NCI-H1694 (cell line): ENCODE measurements around the gene MAP1LC3A.

Source experiments
- DNase-seq: peaks from one replicate; lab custom pipeline; 2025; lab: John Stamatoyannopoulos, UW

MAP1LC3A gene

DNA sequence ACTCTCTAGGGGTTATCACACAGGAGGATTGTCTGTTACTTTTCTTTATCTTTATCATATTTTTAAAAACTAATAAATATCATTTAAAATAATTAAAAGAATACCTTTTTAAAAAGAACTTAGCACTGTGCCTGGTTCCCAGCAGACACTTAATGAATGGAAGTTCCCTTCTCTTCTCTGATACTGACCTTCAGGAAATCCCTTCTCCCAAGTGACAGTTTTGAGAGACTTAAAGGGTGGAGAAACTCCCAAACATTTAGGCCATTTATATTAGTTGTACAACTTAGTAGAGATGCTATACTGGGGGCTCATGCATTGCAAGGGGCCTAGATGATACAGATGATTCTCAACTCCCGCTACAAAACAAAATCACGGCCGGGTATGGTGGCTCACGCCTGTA, 18.5 kb downstream of the MAP1LC3A start:
- DNase-seq = no peak

GRCh38 chr20:34578025-34578424, 19.5 kb downstream of the MAP1LC3A start:
- DNase-seq = no peak

DNA sequence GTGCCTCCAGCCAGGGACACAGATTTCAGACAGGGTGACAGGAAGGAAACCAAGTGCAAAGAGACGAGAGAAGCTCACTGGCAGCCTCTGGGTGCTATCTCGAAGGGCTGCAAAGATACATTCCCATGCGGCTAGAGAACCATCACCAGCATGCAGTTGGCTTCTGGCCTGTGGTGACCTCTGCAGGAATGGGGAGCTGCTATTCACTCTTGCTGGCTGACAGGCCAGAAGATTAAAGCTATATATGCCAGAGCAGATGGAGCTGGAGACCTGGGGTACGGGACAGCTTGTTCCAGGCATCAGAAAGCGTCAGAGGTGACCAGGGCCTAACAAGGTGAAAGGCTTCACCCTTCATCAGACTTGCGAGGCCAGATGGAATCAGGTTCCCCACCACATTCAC, 20.0 kb downstream of the MAP1LC3A start:
- no peak for DNase-seq

DNA sequence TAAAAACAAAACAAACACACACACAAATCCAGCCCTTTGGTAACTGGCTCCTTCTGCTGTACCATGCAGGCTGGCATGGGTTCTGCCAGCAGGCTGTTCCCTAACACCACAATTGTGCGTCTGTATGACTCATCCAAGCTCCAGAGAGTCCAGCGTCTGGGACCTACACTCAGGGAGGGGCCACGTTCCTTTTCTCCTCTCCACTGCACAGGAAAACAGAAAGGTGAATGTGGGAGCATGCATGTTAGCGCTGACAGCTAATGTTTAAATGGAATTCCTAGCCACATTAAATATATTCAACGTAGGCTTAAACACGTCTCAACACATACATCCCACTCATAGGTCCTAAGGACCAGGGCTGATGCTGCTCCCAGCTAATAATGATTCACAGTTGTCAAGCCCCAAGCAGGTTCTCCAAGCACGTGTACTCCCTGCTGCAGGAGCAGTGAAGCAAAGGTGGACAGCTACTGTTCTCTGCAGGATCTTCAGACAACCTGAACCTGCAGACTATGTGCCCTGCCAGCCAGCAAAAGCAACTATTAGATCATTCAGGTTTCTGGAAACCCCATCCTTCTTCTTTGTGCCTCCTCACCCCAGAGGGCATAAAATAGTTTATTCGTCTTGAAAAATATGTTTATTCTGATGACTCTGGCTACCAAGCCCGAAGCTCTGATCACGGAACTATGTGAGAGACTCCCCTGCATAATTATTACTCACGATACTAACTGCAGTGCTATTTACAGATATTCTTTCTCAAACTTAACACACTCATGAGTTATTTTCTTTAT, 20.9 kb downstream of the MAP1LC3A start:
- peak; percentile 54 for DNase-seq

- no peak for DNase-seq
Measured at GRCh38 chr20:34579979-34580940, 21.7 kb downstream of the MAP1LC3A start.

DNA sequence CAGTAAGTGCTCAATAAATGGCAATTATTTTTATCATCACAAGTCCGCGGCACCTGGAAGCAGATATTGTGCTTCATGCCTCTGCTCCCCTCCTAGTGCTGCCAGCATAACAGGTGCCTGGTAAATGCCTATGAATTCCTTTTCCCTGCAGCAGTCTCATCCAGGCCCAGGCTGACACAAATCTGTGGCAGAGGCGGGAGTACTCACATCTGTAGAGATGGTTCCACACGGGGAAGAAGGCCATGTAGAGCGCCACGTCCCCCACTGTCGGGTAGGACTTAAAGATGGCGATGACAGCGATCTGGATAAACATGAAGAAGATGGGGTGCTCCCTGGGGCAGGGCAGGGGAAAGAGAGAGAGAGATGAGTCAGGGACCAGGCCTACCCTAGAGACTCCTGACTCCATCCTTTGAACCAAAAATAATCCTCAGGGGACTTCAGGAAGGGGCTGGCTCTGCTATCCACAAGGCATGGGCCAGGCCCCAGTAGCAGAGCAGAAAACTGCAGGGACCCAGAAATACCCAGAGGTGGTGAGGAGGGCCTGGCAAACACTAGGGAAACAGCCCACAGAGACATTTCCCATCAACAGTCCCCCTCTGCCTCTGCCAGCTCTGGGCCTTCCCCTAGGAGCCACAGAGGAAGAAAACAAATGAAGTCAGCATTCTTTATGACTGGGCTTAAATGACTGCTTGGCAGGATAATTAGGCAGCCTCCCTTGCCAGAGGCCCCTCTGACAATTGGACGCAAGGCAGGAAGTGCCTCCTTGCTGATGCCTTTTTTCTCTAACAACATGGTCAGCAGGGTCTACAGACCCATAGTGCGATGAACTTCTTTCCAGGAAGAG, 23.0 kb downstream of the MAP1LC3A start:
- DNase-seq = no peak

GRCh38 chr20:34582221-34582620, 23.7 kb downstream of the MAP1LC3A start:
- DNase-seq = no peak

- no peak for DNase-seq
Measured at GRCh38 chr20:34582911-34583310, 24.4 kb downstream of the MAP1LC3A start.

- DNase-seq = no peak
Measured at GRCh38 chr20:34583544-34583943, 25.0 kb downstream of the MAP1LC3A start.

- no peak for DNase-seq
Measured at GRCh38 chr20:34585019-34585418, 26.5 kb downstream of the MAP1LC3A start.

GRCh38 chr20:34586488-34587163, 28.1 kb downstream of the MAP1LC3A start:
- no peak for DNase-seq

- DNase-seq = no peak
Measured at GRCh38 chr20:34595377-34596184, 37.1 kb downstream of the MAP1LC3A start.

GRCh38 chr20:34600892-34601653, 42.6 kb downstream of the MAP1LC3A start:
- no peak for DNase-seq

- DNase-seq = peak; percentile 69
Measured at GRCh38 chr20:34604980-34605788, 46.7 kb downstream of the MAP1LC3A start.

GRCh38 chr20:34607066-34607465, 48.5 kb downstream of the MAP1LC3A start:
- no peak for DNase-seq
